ENCODE results near the gene SORCS2.

The SORCS2 gene

GRCh38 chr4:7428261-7429068, 236.1 kb downstream of the SORCS2 start:
- DNase-seq (ENCODE audit: low read depth in 2 of 2): no peak

- no peak for DNase-seq (ENCODE audit: low read depth in 2 of 2)
Measured at GRCh38 chr4:7429069-7429416, 236.7 kb downstream of the SORCS2 start.

- no peak for DNase-seq (ENCODE audit: low read depth in 2 of 2)
Measured at GRCh38 chr4:7429601-7430078, 237.3 kb downstream of the SORCS2 start.

- DNase-seq (ENCODE audit: low read depth in 2 of 2): no peak
Measured at GRCh38 chr4:7430368-7430964, 238.1 kb downstream of the SORCS2 start.

GRCh38 chr4:7430965-7431695, 238.8 kb downstream of the SORCS2 start:
- DNase-seq (ENCODE audit: low read depth in 2 of 2): no peak

GRCh38 chr4:7431696-7432530, 239.6 kb downstream of the SORCS2 start:
- no peak for DNase-seq (ENCODE audit: low read depth in 2 of 2)

- DNase-seq (ENCODE audit: low read depth in 2 of 2): no peak
Measured at GRCh38 chr4:7432531-7433375, 240.4 kb downstream of the SORCS2 start.

GRCh38 chr4:7433376-7434140, 241.2 kb downstream of the SORCS2 start:
- no peak for DNase-seq (ENCODE audit: low read depth in 2 of 2)

- DNase-seq (ENCODE audit: low read depth in 2 of 2): no peak
Measured at GRCh38 chr4:7434141-7434765, 241.9 kb downstream of the SORCS2 start.

- DNase-seq (ENCODE audit: low read depth in 2 of 2): no peak
Measured at GRCh38 chr4:7434766-7435150, 242.4 kb downstream of the SORCS2 start, which contains the start of gene PSAPL1. TSS of gene PSAPL1 (minus strand) at chr4:7434930. CDS start at chr4:7434879, 51 bp downstream.

- no peak for DNase-seq (ENCODE audit: low read depth in 2 of 2)
Measured at GRCh38 chr4:7435471-7436061, 243.2 kb downstream of the SORCS2 start.

- no peak for DNase-seq (ENCODE audit: low read depth in 2 of 2)
Measured at GRCh38 chr4:7436256-7436655, 243.9 kb downstream of the SORCS2 start.

GRCh38 chr4:7439699-7440098, 247.4 kb downstream of the SORCS2 start:
- DNase-seq (ENCODE audit: low read depth in 2 of 2): no peak

- DNase-seq (ENCODE audit: low read depth in 2 of 2): no peak
Measured at GRCh38 chr4:7441201-7441600, 248.9 kb downstream of the SORCS2 start.

GRCh38 chr4:7442574-7443162, 250.3 kb downstream of the SORCS2 start:
- no peak for DNase-seq (ENCODE audit: low read depth in 2 of 2)

GRCh38 chr4:7444314-7444713, 252.0 kb downstream of the SORCS2 start:
- DNase-seq (ENCODE audit: low read depth in 2 of 2): no peak

GRCh38 chr4:7444731-7445130, 252.4 kb downstream of the SORCS2 start:
- DNase-seq (ENCODE audit: low read depth in 2 of 2): no peak

- no peak for DNase-seq (ENCODE audit: low read depth in 2 of 2)
Measured at GRCh38 chr4:7447236-7447635, 254.9 kb downstream of the SORCS2 start.

- DNase-seq (ENCODE audit: low read depth in 2 of 2): no peak
Measured at GRCh38 chr4:7448036-7448435, 255.7 kb downstream of the SORCS2 start.
